Uterus (tissue), 2 donors: ENCODE results near the gene SMURF1.

Source experiments
- POLR2A ChIP-seq, 2 donors: fragments of 450-650 bp; IDR thresholded peaks; one replicate each; pipeline ENCODE4 v1.6.1; 2016; ENCODE audit warnings: antibody characterized with exemption in 2 of 2, mild to moderate bottlenecking in 1 of 2, moderate library complexity in 1 of 2
- TF ChIP-seq, protein P1 (sequence below), 4 experiments: fragments of 200-600 bp in 2 of 4; fragments of 450-650 bp in 2 of 4; sonication (generic) in 2 of 4; IDR thresholded peaks; one replicate each; pipeline ENCODE4 v1.5.1; 2016 to 2019; ENCODE audit warnings: antibody characterized with exemption in 4 of 4, mild to moderate bottlenecking in 2 of 4, moderate library complexity in 1 of 4

DNA sequence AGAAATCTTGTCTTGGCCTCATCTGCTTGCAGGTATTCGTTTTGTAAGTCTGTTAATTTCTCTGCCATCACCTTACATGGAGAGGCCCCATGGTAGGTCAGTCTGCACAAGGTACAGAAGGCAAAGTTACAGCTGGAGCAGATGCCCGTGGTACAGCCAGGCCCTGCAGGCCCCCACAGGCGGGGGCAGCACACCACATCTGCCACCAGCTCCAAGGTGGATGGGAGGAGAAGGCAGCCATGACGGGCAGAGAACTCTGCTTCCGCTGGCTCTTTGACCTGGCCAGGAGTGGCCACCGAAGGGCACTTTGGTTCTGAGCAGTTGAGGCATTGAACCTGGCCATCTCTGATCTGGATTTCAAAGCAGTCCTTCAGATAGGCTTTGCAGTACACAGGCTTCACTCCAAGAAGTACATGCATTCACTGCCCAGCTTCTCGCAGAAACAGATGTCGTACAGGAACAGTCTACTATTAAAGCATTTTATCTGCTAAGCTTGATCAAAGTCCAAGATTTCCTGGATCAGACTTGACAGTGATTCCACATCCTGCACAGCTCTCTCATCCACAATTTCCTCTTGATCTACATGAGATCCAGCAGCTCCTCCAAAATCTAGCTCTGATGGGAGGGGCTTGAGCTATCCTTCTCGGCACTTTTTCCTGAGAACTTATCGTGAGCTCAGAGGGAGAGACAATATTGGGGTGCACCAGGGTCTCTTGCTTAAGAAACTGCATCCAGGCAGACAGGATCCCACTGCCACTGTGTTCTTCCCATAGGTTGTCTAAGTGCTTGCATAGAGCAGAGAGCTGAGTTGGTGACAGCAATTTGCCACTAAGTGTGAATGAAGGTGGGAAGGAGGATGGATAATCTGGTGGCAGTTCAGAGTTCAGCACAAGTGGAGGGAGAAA lies 144.8 kb downstream of the SMURF1 start:
- TF ChIP-seq, protein P1, sequence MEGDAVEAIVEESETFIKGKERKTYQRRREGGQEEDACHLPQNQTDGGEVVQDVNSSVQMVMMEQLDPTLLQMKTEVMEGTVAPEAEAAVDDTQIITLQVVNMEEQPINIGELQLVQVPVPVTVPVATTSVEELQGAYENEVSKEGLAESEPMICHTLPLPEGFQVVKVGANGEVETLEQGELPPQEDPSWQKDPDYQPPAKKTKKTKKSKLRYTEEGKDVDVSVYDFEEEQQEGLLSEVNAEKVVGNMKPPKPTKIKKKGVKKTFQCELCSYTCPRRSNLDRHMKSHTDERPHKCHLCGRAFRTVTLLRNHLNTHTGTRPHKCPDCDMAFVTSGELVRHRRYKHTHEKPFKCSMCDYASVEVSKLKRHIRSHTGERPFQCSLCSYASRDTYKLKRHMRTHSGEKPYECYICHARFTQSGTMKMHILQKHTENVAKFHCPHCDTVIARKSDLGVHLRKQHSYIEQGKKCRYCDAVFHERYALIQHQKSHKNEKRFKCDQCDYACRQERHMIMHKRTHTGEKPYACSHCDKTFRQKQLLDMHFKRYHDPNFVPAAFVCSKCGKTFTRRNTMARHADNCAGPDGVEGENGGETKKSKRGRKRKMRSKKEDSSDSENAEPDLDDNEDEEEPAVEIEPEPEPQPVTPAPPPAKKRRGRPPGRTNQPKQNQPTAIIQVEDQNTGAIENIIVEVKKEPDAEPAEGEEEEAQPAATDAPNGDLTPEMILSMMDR (IDR thresholded peaks at IDR 0.05): no peak
- TF ChIP-seq POLR2A (IDR thresholded peaks at IDR 0.05): no peak
